Measurements from ENCODE around the gene ZBTB45. TPM values are rescaled to one million over a fixed set of nuclear protein-coding genes. Genes with fewer than 3 reads are reported as not detected.

The ZBTB45 gene
- total and polyA plus RNA-seq, 10 of the 15 experiments (the other 5 are each of a cell fraction or from before 2014, with no cell fraction given), result 0.29 to 17.2 (median 4.2) TPM

GRCh38 chr19:58561373-58562121 lies 41.9 kb upstream of the ZBTB45 start:
- ChIA-PET SMC1A (ENCODE audit: uncharacterized antibody, unreplicated experiment) (interaction anchor here (0.8 to 1.3 kb wide), 3 partner anchors 10 to 42 kb away, joined by 3 to 5 read pairs (median 3); partner anchors contain the start of gene ZBTB45), CTCF (interaction anchor here (1.4 to 2.4 kb wide), 2 partner anchors 19 to 42 kb away, joined by 3 to 14 read pairs; partner anchors contain the start of gene ZBTB45), POLR2A (interaction anchor here (1.0 to 4.7 kb wide), 6 partner anchors 8 to 199 kb away, joined by 3 to 46 read pairs (median 4); partner anchors contain the start of genes MZF1, ZBTB45 and ZNF497), RAD21 (ENCODE audit: unreplicated experiment) (no interaction called here)
- Histone ChIP-seq H3K27me3 (replicated peaks in 1 of 2; ENCODE audit: control insufficient read depth in 2 of 2, insufficient read depth in 2 of 2, low read length in 1 of 2) (no peaks in the 10 kb centered on the region), H4K20me1 (ENCODE audit: control insufficient read depth, insufficient read depth) (no peaks in the 10 kb centered on the region), H3K4me1 (ENCODE audit: control insufficient read depth, insufficient read depth, low read length) (peaks cover 35% of the 10 kb centered on the region), H3K79me2 (ENCODE audit: control insufficient read depth, insufficient read depth, low read length) (peaks cover 19% of the 10 kb centered on the region), H2AFZ (ENCODE audit: control insufficient read depth, low read depth, low read length) (no peak overlapping the region), H3K9ac (ENCODE audit: control insufficient read depth, insufficient read depth, low read length) (no peak overlapping the region), H3K27ac (ENCODE audit: control insufficient read depth, insufficient read depth) (no peak overlapping the region), H3K36me3 (ENCODE audit: control insufficient read depth in 2 of 2, insufficient read depth in 2 of 2, low read length in 1 of 2) (no peaks in the 10 kb centered on the region; a peak in 3 of 4 replicates), H3K9me3 (replicated peaks; ENCODE audit: control insufficient read depth, insufficient read depth, low read length) (no peaks in the 10 kb centered on the region), H3K4me3 (no peak overlapping the region), H3K4me2 (ENCODE audit: control insufficient read depth, insufficient read depth) (peak overlapping the region; percentile 97)
- FAIRE-seq (no peak), DNase-seq (ENCODE audit: low read depth, low spot score) (no peak), ATAC-seq (no peak)
- intact Hi-C loops (cut with micrococcal nuclease; ENCODE audit: unreplicated experiment) (no loop called here), in situ Hi-C loops (cut with MboI) (no loop called here)
- no TSS peak for BruUV-seq (replicated peaks)
- TF ChIP-seq CREB1 (IDR thresholded peaks at IDR 0.05; ENCODE audit: low read depth), result no peak
- WGBS (ENCODE audit: insufficient coverage, insufficient replicate concordance, low lambda C conversion rate, missing lambda C conversion rate), result 85% methylated on average over 16 of the region's 16 CpGs

GRCh38 chr19:58560921-58561320 lies 41.3 kb upstream of the ZBTB45 start:
- ChIA-PET POLR2A (interaction anchor here (0.5 to 4.7 kb wide), 8 partner anchors 7 to 212 kb away, joined by 3 to 46 read pairs (median 4); partner anchors contain the start of genes MZF1, ZBTB45 and ZNF497), SMC1A (ENCODE audit: uncharacterized antibody, unreplicated experiment) (interaction anchor here (0.8 to 1.3 kb wide), 2 partner anchors 11 to 41 kb away, joined by 3 to 5 read pairs; partner anchors contain the start of gene ZBTB45), CTCF (interaction anchor here (1.4 to 2.4 kb wide), 2 partner anchors 20 to 41 kb away, joined by 3 to 14 read pairs; partner anchors contain the start of gene ZBTB45), RAD21 (ENCODE audit: unreplicated experiment) (no interaction called here)
- no peak overlapping the region for H3K4me2 ChIP-seq (ENCODE audit: control insufficient read depth, insufficient read depth)
- no peaks in the 10 kb centered on the region for H4K20me1 ChIP-seq (ENCODE audit: control insufficient read depth, insufficient read depth)
- FAIRE-seq (no peak), DNase-seq (ENCODE audit: low read depth, low spot score) (no peak), ATAC-seq (no peak)
- intact Hi-C loops (cut with micrococcal nuclease; ENCODE audit: unreplicated experiment), result no loop called here
- peaks cover 25% of the 10 kb centered on the region for H3K79me2 ChIP-seq (ENCODE audit: control insufficient read depth, insufficient read depth, low read length)
- H3K4me3 ChIP-seq, result no peak overlapping the region
- no peaks in the 10 kb centered on the region for H3K27me3 ChIP-seq (replicated peaks in 1 of 2; ENCODE audit: control insufficient read depth in 2 of 2, insufficient read depth in 2 of 2, low read length in 1 of 2)
- BruUV-seq (replicated peaks), result no TSS peak
- TF ChIP-seq, protein P1, sequence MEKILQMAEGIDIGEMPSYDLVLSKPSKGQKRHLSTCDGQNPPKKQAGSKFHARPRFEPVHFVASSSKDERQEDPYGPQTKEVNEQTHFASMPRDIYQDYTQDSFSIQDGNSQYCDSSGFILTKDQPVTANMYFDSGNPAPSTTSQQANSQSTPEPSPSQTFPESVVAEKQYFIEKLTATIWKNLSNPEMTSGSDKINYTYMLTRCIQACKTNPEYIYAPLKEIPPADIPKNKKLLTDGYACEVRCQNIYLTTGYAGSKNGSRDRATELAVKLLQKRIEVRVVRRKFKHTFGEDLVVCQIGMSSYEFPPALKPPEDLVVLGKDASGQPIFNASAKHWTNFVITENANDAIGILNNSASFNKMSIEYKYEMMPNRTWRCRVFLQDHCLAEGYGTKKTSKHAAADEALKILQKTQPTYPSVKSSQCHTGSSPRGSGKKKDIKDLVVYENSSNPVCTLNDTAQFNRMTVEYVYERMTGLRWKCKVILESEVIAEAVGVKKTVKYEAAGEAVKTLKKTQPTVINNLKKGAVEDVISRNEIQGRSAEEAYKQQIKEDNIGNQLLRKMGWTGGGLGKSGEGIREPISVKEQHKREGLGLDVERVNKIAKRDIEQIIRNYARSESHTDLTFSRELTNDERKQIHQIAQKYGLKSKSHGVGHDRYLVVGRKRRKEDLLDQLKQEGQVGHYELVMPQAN (conservative IDR thresholded peaks at IDR 0.05), result no peak
- TF ChIP-seq POLR2A (IDR thresholded peaks at IDR 0.05; ENCODE audit: low read depth, low read length), result 0 out of 2 replicates have a peak, but pooled peaks have one; percentile 5
- TF ChIP-seq JUNB (IDR thresholded peaks at IDR 0.05), result no peak
- H3K9me3 ChIP-seq (replicated peaks; ENCODE audit: control insufficient read depth, insufficient read depth, low read length), result no peaks in the 10 kb centered on the region
- H3K27ac ChIP-seq (ENCODE audit: control insufficient read depth, insufficient read depth), result no peak overlapping the region
- H3K4me1 ChIP-seq (ENCODE audit: control insufficient read depth, insufficient read depth, low read length), result peaks cover 40% of the 10 kb centered on the region
- peaks cover 5% of the 10 kb centered on the region in 2 experiments; a peak in 3 of 4 replicates for H3K36me3 ChIP-seq (ENCODE audit: control insufficient read depth in 2 of 2, insufficient read depth in 2 of 2, low read length in 1 of 2)
- in situ Hi-C loops (cut with MboI), result no loop called here
- no peak overlapping the region for H2AFZ ChIP-seq (ENCODE audit: control insufficient read depth, low read depth, low read length)
- H3K9ac ChIP-seq (ENCODE audit: control insufficient read depth, insufficient read depth, low read length), result no peak overlapping the region

Data from GM12878 (cell line).